OCI-LY7 (cell line): Measurements from ENCODE around the gene TRIM71. TPM values are rescaled to one million over a fixed set of nuclear protein-coding genes. Genes with fewer than 3 reads are reported as not detected.

Experiments used
- BruUV-seq: library from RNA; stranded (reverse); fragments of 400-500 nt; replicated peaks from 2 replicates; lab custom pipeline; 2021; lab: Mats Ljungman, UMichigan
- CTCF ChIA-PET: fragments of 300-600 bp; sonication (Branson Sonifier 250); formaldehyde crosslinking; loops from one replicate; lab custom pipeline; 2022; ENCODE audit warnings: antibody characterized with exemption; ENCODE audit not compliant: unreplicated experiment; lab: Charles Lee
- POLR2A ChIA-PET: fragments of 300-600 bp; sonication (Branson Sonifier 250); formaldehyde crosslinking; loops from one replicate; lab custom pipeline; 2022; ENCODE audit warnings: antibody characterized with exemption; lab: Charles Lee
- DNase-seq: peaks from one replicate; pipeline ENCODE4 v3.0.0-alpha.2; 2015; ENCODE audit warnings: low spot score
- H2AFZ ChIP-seq: fragments of 200-600 bp; sonication (generic), shearing (Covaris generic); 2 replicates; pipeline ENCODE4 v1.6.1; 2014; ENCODE audit warnings: mild to moderate bottlenecking, antibody characterized with exemption, low read length, moderate library complexity
- H3K27ac ChIP-seq: fragments of 200-600 bp; sonication (generic); 2 replicates; pipeline ENCODE4 v1.5.1; 2014; ENCODE audit warnings: mixed run types, low read depth, mild to moderate bottlenecking, moderate library complexity, low read length, inconsistent platforms; ENCODE audit not compliant: poor library complexity, severe bottlenecking
- H3K36me3 ChIP-seq: fragments of 200-600 bp; sonication (generic); 2 replicates; pipeline ENCODE4 v1.6.1; 2014; ENCODE audit warnings: mild to moderate bottlenecking, antibody characterized with exemption, low read length, moderate library complexity, mixed read lengths; ENCODE audit not compliant: insufficient read depth
- H3K4me1 ChIP-seq: fragments of 200-600 bp; sonication (generic); 2 replicates; pipeline ENCODE4 v1.5.1; 2014; ENCODE audit warnings: mild to moderate bottlenecking, low read length; ENCODE audit not compliant: insufficient read depth, poor library complexity, severe bottlenecking
- H3K4me2 ChIP-seq: fragments of 200-600 bp; sonication (generic); 2 replicates; pipeline ENCODE4 v1.6.1; 2014; ENCODE audit warnings: mild to moderate bottlenecking, low read length
- H3K4me3 ChIP-seq: fragments of 200-600 bp; sonication (generic); 2 replicates; pipeline ENCODE4 v1.5.1; 2014; ENCODE audit warnings: mild to moderate bottlenecking, low read depth, low read length; ENCODE audit not compliant: poor library complexity, severe bottlenecking
- H3K79me2 ChIP-seq: fragments of 200-600 bp; sonication (generic); 2 replicates; pipeline ENCODE4 v1.6.1; 2016; ENCODE audit warnings: low read depth, mild to moderate bottlenecking, low read length, moderate library complexity, mixed read lengths; ENCODE audit not compliant: insufficient read depth
- H3K9me2 ChIP-seq: fragments of 200-600 bp; sonication (generic); 2 replicates; pipeline ENCODE4 v1.6.1; 2016; ENCODE audit warnings: mild to moderate bottlenecking, low read length, mixed read lengths; ENCODE audit not compliant: insufficient read depth
- H3K9me3 ChIP-seq: fragments of 200-600 bp; sonication (generic); 2 replicates; pipeline ENCODE4 v1.6.1; 2014; ENCODE audit warnings: mild to moderate bottlenecking, mixed run types, low read length, mixed read lengths
- H4K20me1 ChIP-seq: fragments of 200-600 bp; sonication (generic); 2 replicates; pipeline ENCODE4 v1.6.1; 2014; ENCODE audit warnings: mild to moderate bottlenecking, antibody characterized with exemption, low read length, moderate library complexity, mixed read lengths; ENCODE audit not compliant: insufficient read depth
- CTCF ChIP-seq: fragments of 200-600 bp; sonication (generic); conservative IDR thresholded peaks from 2 replicates; pipeline ENCODE4 v1.5.1; 2014; ENCODE audit warnings: mild to moderate bottlenecking, antibody characterized with exemption, low read length, moderate library complexity, mixed read lengths
- EZH2phosphoT487 ChIP-seq: fragments of 200-600 bp; sonication (generic); IDR thresholded peaks from 2 replicates; pipeline ENCODE4 v1.6.1; 2018; ENCODE audit warnings: low read depth, borderline replicate concordance, mild to moderate bottlenecking, mixed run types, antibody characterized with exemption, low read length, moderate library complexity, mixed read lengths
- intact Hi-C: fragments of 100-400 bp; cut with micrococcal nuclease; formaldehyde crosslinking; loops from one replicate; pipeline ENCODE4 v1.10.0; 2022; ENCODE audit not compliant: unreplicated experiment
- total RNA-seq, 2 experiments: library from RNA; depleted of rRNA in 1 of 2; stranded (reverse); fragments of >200 nt in 1 of 2; shearing (Covaris generic) in 1 of 2; gene quantifications; 2 replicates each; pipeline ENCODE4 v1.2.3, GENCODE V29; 2014 to 2022

TRIM71 gene
- total RNA-seq, 2 experiments from 2014 or later, result not detected

GRCh38 chr3:32886296-32886695 is 68.5 kb downstream of the TRIM71 start:
- DNase-seq, result no peak
- Histone ChIP-seq H4K20me1 (no peaks in the 10 kb centered on the region), H3K79me2 (no peaks in the 10 kb centered on the region), H3K36me3 (no peaks in the 10 kb centered on the region), H3K27ac (no peak overlapping the region), H2AFZ (no peak overlapping the region), H3K4me3 (no peak overlapping the region), H3K9me2 (no peaks in the 10 kb centered on the region), H3K4me2 (no peak overlapping the region), H3K4me1 (no peaks in the 10 kb centered on the region), H3K9me3 (no peaks in the 10 kb centered on the region)
- POLR2A ChIA-PET, result no interaction called here
- TF ChIP-seq EZH2phosphoT487 (no peak), CTCF (no peak)
- BruUV-seq, result no TSS peak
- CTCF ChIA-PET, result no interaction called here
- intact Hi-C loops, result no loop called here

GRCh38 chr3:32886911-32887310 is 69.1 kb downstream of the TRIM71 start:
- no peaks in the 10 kb centered on the region for H3K79me2 ChIP-seq
- DNase-seq, result no peak
- H3K4me2 ChIP-seq, result no peak overlapping the region
- no peaks in the 10 kb centered on the region for H3K9me2 ChIP-seq
- H2AFZ ChIP-seq, result no peak overlapping the region
- no peak overlapping the region for H3K27ac ChIP-seq
- no peaks in the 10 kb centered on the region for H3K4me1 ChIP-seq
- intact Hi-C loops, result no loop called here
- no peak overlapping the region for H3K4me3 ChIP-seq
- ChIA-PET POLR2A (interaction anchor here (0.6 kb wide), 1 partner anchor 37 kb away, joined by 7 read pairs; no protein-coding TSS in a partner anchor), CTCF (no interaction called here)
- no peaks in the 10 kb centered on the region for H4K20me1 ChIP-seq
- no peak for TF ChIP-seq CTCF
- TF ChIP-seq EZH2phosphoT487, result no peak
- no peaks in the 10 kb centered on the region for H3K36me3 ChIP-seq
- no TSS peak for BruUV-seq
- H3K9me3 ChIP-seq, result no peaks in the 10 kb centered on the region

- no peaks in the 10 kb centered on the region for H3K36me3 ChIP-seq
- no peaks in the 10 kb centered on the region for H3K79me2 ChIP-seq
- H3K4me3 ChIP-seq, result no peak overlapping the region
- H2AFZ ChIP-seq, result no peak overlapping the region
- H3K27ac ChIP-seq, result no peak overlapping the region
- intact Hi-C loops, result no loop called here
- H3K4me1 ChIP-seq, result no peaks in the 10 kb centered on the region
- TF ChIP-seq CTCF, result no peak
- ChIA-PET POLR2A (no interaction called here), CTCF (no interaction called here)
- H3K4me2 ChIP-seq, result no peak overlapping the region
- no TSS peak for BruUV-seq
- no peaks in the 10 kb centered on the region for H3K9me2 ChIP-seq
- DNase-seq, result no peak
- no peaks in the 10 kb centered on the region for H3K9me3 ChIP-seq
- no peaks in the 10 kb centered on the region for H4K20me1 ChIP-seq
Measured at GRCh38 chr3:32888739-32889138, 70.9 kb downstream of the TRIM71 start.
